ENCODE data around the gene ABHD17B.

- no peak for TF ChIP-seq ELF4 (IDR thresholded peaks at IDR 0.05)
- TF ChIP-seq FOXK2 (IDR thresholded peaks at IDR 0.05): no peak
- no peak for TF ChIP-seq FOXM1 (IDR thresholded peaks at IDR 0.05; ENCODE audit: borderline replicate concordance)
- no peak for TF ChIP-seq BHLHE40 (IDR thresholded peaks at IDR 0.05; ENCODE audit: borderline replicate concordance)
- no peak for TF ChIP-seq TARDBP (IDR thresholded peaks at IDR 0.05)
- TF ChIP-seq SP1 (IDR thresholded peaks at IDR 0.05): no peak
- no peak for TF ChIP-seq SUZ12 (IDR thresholded peaks at IDR 0.05)
- no peak for TF ChIP-seq ARNT (IDR thresholded peaks at IDR 0.05)
- no peak for TF ChIP-seq NFRKB (IDR thresholded peaks at IDR 0.05)
These were observed 15.0 kb downstream of the ABHD17B start for GRCh38 chr9:71895955-71896354.

Measured in HEK293T (cell line).